ENCODE data around the gene THBD. TPM values are rescaled to one million over a fixed set of nuclear protein-coding genes. Genes with fewer than 3 reads are reported as not detected.

The THBD gene
- polyA plus RNA-seq, 1 experiment, result 0.04 TPM

- no peak for TF ChIP-seq CTCF (IDR thresholded peaks at IDR 0.05; ENCODE audit: insufficient read depth, low read depth, low read length)
- DNase-seq (ENCODE audit: low read depth), result no peak
- peaks cover 5% of the 10 kb centered on the region for H3K27me3 ChIP-seq (ENCODE audit: control insufficient read depth, insufficient read depth, low read length)
- no peaks in the 10 kb centered on the region for H3K36me3 ChIP-seq (ENCODE audit: control insufficient read depth, insufficient read depth, low read length)
- ChIA-PET CTCF (interaction anchor here (1.2 kb wide), 1 partner anchor 139 kb away, joined by 3 read pairs; no protein-coding TSS in a partner anchor), POLR2A (no interaction called here)
- H3K4me3 ChIP-seq (ENCODE audit: low read depth, low read length), result no peak overlapping the region
These were observed 46.0 kb upstream of the THBD start for GRCh38 chr20:23095499-23095898.

- ChIA-PET POLR2A (no interaction called here), CTCF (interaction anchor here (1.2 kb wide), 1 partner anchor 140 kb away, joined by 3 read pairs; no protein-coding TSS in a partner anchor)
- Histone ChIP-seq H3K36me3 (ENCODE audit: control insufficient read depth, insufficient read depth, low read length) (no peaks in the 10 kb centered on the region), H3K4me3 (ENCODE audit: low read depth, low read length) (no peak overlapping the region), H3K27me3 (ENCODE audit: control insufficient read depth, insufficient read depth, low read length) (peaks cover 5% of the 10 kb centered on the region)
- TF ChIP-seq CTCF (IDR thresholded peaks at IDR 0.05; ENCODE audit: insufficient read depth, low read depth, low read length), result no peak
- DNase-seq (ENCODE audit: low read depth), result no peak
These were observed 45.5 kb upstream of the THBD start for GRCh38 chr20:23094927-23095326.

- no peak for TF ChIP-seq CTCF (IDR thresholded peaks at IDR 0.05; ENCODE audit: insufficient read depth, low read depth, low read length)
- peaks cover 5% of the 10 kb centered on the region for H3K27me3 ChIP-seq (ENCODE audit: control insufficient read depth, insufficient read depth, low read length)
- ChIA-PET CTCF (interaction anchor here (1.1 kb wide), 1 partner anchor 20 kb away, joined by 3 read pairs; no protein-coding TSS in a partner anchor), POLR2A (no interaction called here)
- H3K4me3 ChIP-seq (ENCODE audit: low read depth, low read length), result no peak overlapping the region
- no peak for DNase-seq (ENCODE audit: low read depth)
- H3K36me3 ChIP-seq (ENCODE audit: control insufficient read depth, insufficient read depth, low read length), result no peaks in the 10 kb centered on the region
These were observed 44.9 kb upstream of the THBD start for GRCh38 chr20:23094213-23094896.

GRCh38 chr20:23093613-23094012 is 44.1 kb upstream of the THBD start:
- DNase-seq (ENCODE audit: low read depth), result no peak
- CTCF ChIA-PET, result interaction anchor here (1.1 kb wide), 1 partner anchor 21 kb away, joined by 3 read pairs; no protein-coding TSS in a partner anchor
- POLR2A ChIA-PET, result no interaction called here
- no peak for TF ChIP-seq CTCF (IDR thresholded peaks at IDR 0.05; ENCODE audit: insufficient read depth, low read depth, low read length)
- H3K36me3 ChIP-seq (ENCODE audit: control insufficient read depth, insufficient read depth, low read length), result no peaks in the 10 kb centered on the region
- no peak overlapping the region for H3K4me3 ChIP-seq (ENCODE audit: low read depth, low read length)
- peaks cover 5% of the 10 kb centered on the region for H3K27me3 ChIP-seq (ENCODE audit: control insufficient read depth, insufficient read depth, low read length)

- no peak overlapping the region for H3K4me3 ChIP-seq (ENCODE audit: low read depth, low read length)
- CTCF ChIA-PET, result no interaction called here
- no peak for TF ChIP-seq CTCF (IDR thresholded peaks at IDR 0.05; ENCODE audit: insufficient read depth, low read depth, low read length)
- no peak for DNase-seq (ENCODE audit: low read depth)
- peaks cover 5% of the 10 kb centered on the region for H3K27me3 ChIP-seq (ENCODE audit: control insufficient read depth, insufficient read depth, low read length)
- POLR2A ChIA-PET, result no interaction called here
- no peaks in the 10 kb centered on the region for H3K36me3 ChIP-seq (ENCODE audit: control insufficient read depth, insufficient read depth, low read length)
These were observed 43.5 kb upstream of the THBD start for GRCh38 chr20:23092861-23093495.
